GM13977 (cell line): Measurements from ENCODE around the gene CDC123.

Experiments used
- DNase-seq: peaks from one replicate; pipeline ENCODE4 v3.0.0; 2012; ENCODE audit warnings: low spot score
- CTCF ChIP-seq: IDR thresholded peaks from 2 replicates; pipeline ENCODE4 v1.5.1; 2012; ENCODE audit warnings: mild to moderate bottlenecking, control low read depth; ENCODE audit not compliant: insufficient read depth; ENCODE audit errors: extremely low read depth, missing control alignments
- in situ Hi-C: fragments of 300-500 bp; cut with MboI; formaldehyde crosslinking; loops from one replicate; pipeline ENCODE4 v1.12.0; 2022; ENCODE audit warnings: low sequenced_read_pairs, low pct_unique_long_range_greater_than_20kb, mixed read lengths, inconsistent platforms; ENCODE audit not compliant: unreplicated experiment

Gene CDC123

GRCh38 chr10:12198156-12198555 lies 2.2 kb downstream of the CDC123 start:
- in situ Hi-C loops: no loop called here

GRCh38 chr10:12200850-12201249 lies 4.9 kb downstream of the CDC123 start:
- DNase-seq: no peak
- in situ Hi-C loops: no loop called here
- no peak for TF ChIP-seq CTCF

More at GRCh38 chr10:12198156-12198555, 2.2 kb downstream of the CDC123 start:
- no peak for DNase-seq
- no peak for TF ChIP-seq CTCF

GRCh38 chr10:12201543-12201942 lies 5.6 kb downstream of the CDC123 start:
- in situ Hi-C loops: no loop called here
- no peak for DNase-seq
- TF ChIP-seq CTCF: no peak

GRCh38 chr10:12202226-12202625 lies 6.2 kb downstream of the CDC123 start:
- no peak for DNase-seq
- TF ChIP-seq CTCF: no peak
- in situ Hi-C loops: no loop called here

- in situ Hi-C loops: no loop called here
- no peak for DNase-seq
- TF ChIP-seq CTCF: no peak
Observed at GRCh38 chr10:12205082-12205481, 9.1 kb downstream of the CDC123 start.

- in situ Hi-C loops: no loop called here
- TF ChIP-seq CTCF: no peak
Observed at GRCh38 chr10:12207114-12207513, 11.1 kb downstream of the CDC123 start.

GRCh38 chr10:12208460-12208859 lies 12.5 kb downstream of the CDC123 start:
- DNase-seq: no peak
- no peak for TF ChIP-seq CTCF
- in situ Hi-C loops: no loop called here

More at GRCh38 chr10:12207114-12207513, 11.1 kb downstream of the CDC123 start:
- DNase-seq: no peak
